OCI-LY7 (cell line): ENCODE results near the gene PRKG1.

Experiments used
- CTCF ChIP-seq: fragments of 200-600 bp; sonication (generic); conservative IDR thresholded peaks from 2 replicates; pipeline ENCODE4 v1.5.1; 2014; ENCODE audit warnings: mild to moderate bottlenecking, antibody characterized with exemption, low read length, moderate library complexity, mixed read lengths
- EZH2phosphoT487 ChIP-seq: fragments of 200-600 bp; sonication (generic); IDR thresholded peaks from 2 replicates; pipeline ENCODE4 v1.6.1; 2018; ENCODE audit warnings: low read depth, borderline replicate concordance, mild to moderate bottlenecking, mixed run types, antibody characterized with exemption, low read length, moderate library complexity, mixed read lengths

GRCh38 chr10:51188866-51189265, 114.6 kb downstream of the PRKG1 start:
- TF ChIP-seq CTCF (no peak), EZH2phosphoT487 (no peak)
